Stimulated activated memory B cell treated with anti-CD40 and anti-IgM and Interleukin-4, amounts not matched to agents 10 μg/mL and 1 μg/mL and 100 μg/mL, for 72 hours (primary cell): ENCODE data around the gene RPS6KA5.
"Not testable (repeated sequence)": the region's sequence is repeated elsewhere in the genome, so short reads cannot be mapped to it uniquely, and the experiment has no call there.

Experiments used
- ATAC-seq: fragments of 150-1000 bp; cut with Tn5 transposase; 2 replicates; pipeline ENCODE4 v1.10.0; 2021
- H3K27ac Mint-ChIP-seq: one replicate; pipeline ENCODE4 v1.8.0; 2022; ENCODE audit warnings: mild to moderate bottlenecking, mixed read lengths
- H3K27me3 Mint-ChIP-seq: one replicate; pipeline ENCODE4 v1.8.0; 2022; ENCODE audit warnings: mixed read lengths
- H3K36me3 Mint-ChIP-seq: one replicate; pipeline ENCODE4 v1.8.0; 2022; ENCODE audit warnings: mixed read lengths
- H3K4me1 Mint-ChIP-seq: one replicate; pipeline ENCODE4 v1.8.0; 2022; ENCODE audit warnings: mixed read lengths
- H3K4me3 Mint-ChIP-seq: one replicate; pipeline ENCODE4 v1.8.0; 2022; ENCODE audit warnings: mild to moderate bottlenecking, moderate library complexity, mixed read lengths
- H3K9me3 Mint-ChIP-seq: one replicate; pipeline ENCODE4 v1.8.0; 2022; ENCODE audit warnings: mixed read lengths

RPS6KA5 gene

DNA sequence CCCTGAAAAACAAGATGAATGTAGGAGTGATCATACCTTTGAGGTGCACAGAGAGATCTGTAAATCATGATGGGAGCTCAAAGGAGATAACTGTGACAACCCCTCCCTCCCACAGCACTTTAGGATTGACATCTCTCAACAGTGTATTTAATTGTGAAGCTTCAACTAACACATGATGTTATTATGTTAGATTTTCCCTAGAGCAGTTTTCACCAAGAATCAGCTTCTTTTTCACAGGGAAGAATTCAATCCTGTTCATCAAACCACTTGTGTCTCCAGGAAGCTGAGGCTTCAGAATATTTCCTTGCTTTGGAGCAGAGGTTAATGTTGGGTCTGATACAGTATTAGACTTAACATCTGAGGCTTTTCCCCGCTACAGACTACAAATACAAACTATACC is 11.8 kb downstream of the RPS6KA5 start:
- no peaks in the 10 kb centered on the region for H3K36me3 Mint-ChIP-seq
- peaks cover 58% of the 10 kb centered on the region for H3K4me1 Mint-ChIP-seq
- ATAC-seq, result no peak
- no peaks in the 10 kb centered on the region for H3K27me3 Mint-ChIP-seq
- peak overlapping the region; percentile 54 for H3K27ac Mint-ChIP-seq
- H3K9me3 Mint-ChIP-seq, result no peaks in the 10 kb centered on the region
- no peak overlapping the region for H3K4me3 Mint-ChIP-seq

DNA sequence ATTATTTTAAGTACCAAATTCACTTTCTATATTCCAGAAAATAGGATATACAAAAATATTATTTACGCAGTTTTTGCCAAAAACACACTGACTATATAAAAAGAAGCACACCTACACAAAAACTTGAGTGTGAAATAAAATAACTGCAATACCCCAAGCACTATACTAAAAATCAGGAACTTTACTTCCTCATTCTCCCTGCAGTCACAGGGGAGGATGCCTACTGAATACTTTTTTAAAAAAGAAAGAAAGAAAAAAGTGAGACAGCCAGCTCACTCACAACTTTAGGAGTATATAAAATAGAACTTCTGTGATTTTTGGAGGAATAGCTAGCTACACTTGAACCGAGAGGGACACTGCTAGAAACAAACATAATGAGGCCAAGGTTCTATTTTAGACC is 12.2 kb downstream of the RPS6KA5 start:
- ATAC-seq, result no peak
- Mint-ChIP-seq H3K4me1 (peaks cover 58% of the 10 kb centered on the region), H3K9me3 (no peaks in the 10 kb centered on the region), H3K27ac (peak overlapping the region; percentile 54), H3K27me3 (no peaks in the 10 kb centered on the region), H3K36me3 (no peaks in the 10 kb centered on the region), H3K4me3 (no peak overlapping the region)

DNA sequence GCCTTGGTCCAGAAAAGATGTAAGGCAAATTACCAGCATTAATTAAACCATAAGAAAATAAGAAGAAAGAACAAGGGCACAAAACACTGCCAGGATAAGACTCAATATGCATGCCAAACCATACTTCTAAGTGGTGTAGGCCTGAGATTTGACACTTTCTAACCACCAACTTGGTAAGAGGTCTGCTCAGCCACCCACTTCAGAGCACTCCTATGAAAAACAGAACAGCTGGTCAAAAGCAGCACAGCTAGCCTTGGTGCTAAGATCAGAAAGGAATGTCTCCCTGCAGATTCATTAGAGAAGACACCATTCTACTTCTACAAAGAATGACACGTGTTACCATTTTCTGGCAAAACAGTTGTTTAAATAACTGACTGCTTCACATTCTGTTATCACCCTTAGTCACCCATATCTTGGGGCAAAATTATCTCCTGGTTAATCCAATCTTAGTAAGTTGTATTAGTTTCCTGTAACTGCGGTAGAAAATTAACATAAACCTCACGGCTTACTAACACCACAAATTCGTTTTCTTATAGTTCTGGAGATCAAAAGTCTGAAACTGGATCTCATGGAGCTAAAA is 13.2 kb downstream of the RPS6KA5 start:
- H3K4me3 Mint-ChIP-seq, result no peak overlapping the region

DNA sequence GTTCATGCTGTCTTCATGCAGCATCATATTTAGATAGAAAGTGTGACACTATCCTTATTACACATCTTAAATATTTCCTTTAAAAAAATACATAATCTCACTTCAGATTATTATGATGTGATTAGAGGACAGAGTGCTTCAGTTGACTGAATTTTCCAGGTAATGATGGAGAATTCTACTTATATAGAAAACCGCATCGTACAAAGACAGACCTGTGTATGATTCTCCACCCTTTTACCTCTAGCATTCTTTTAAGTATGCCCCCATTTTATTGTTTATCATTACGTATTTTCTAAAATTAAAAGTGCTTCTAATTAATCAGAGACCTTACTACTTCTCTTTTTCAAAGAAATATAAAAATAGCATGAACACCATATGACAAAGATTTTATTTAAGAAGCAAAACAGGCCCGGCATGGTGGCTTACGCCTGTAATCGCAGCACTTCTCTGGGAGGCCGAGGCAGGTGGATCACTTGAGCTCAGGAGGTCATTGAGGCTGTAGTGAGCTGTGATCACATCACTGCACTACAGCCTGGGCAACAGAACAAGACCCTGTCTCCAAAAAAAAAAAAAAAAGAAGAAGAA is 13.9 kb downstream of the RPS6KA5 start:
- no peaks in the 10 kb centered on the region for H3K27me3 Mint-ChIP-seq
- H3K36me3 Mint-ChIP-seq, result no peaks in the 10 kb centered on the region
- no peak for ATAC-seq
- peak overlapping the region; percentile 54 for H3K27ac Mint-ChIP-seq
- H3K4me3 Mint-ChIP-seq, result no peak overlapping the region
- H3K4me1 Mint-ChIP-seq, result peaks cover 59% of the 10 kb centered on the region
- H3K9me3 Mint-ChIP-seq, result no peaks in the 10 kb centered on the region

More for the DNA sequence above, 13.2 kb downstream of the RPS6KA5 start:
- Mint-ChIP-seq H3K27ac (peak overlapping the region; percentile 54), H3K36me3 (no peaks in the 10 kb centered on the region), H3K4me1 (peaks cover 59% of the 10 kb centered on the region), H3K9me3 (no peaks in the 10 kb centered on the region), H3K27me3 (no peaks in the 10 kb centered on the region)
- ATAC-seq, result no peak

DNA sequence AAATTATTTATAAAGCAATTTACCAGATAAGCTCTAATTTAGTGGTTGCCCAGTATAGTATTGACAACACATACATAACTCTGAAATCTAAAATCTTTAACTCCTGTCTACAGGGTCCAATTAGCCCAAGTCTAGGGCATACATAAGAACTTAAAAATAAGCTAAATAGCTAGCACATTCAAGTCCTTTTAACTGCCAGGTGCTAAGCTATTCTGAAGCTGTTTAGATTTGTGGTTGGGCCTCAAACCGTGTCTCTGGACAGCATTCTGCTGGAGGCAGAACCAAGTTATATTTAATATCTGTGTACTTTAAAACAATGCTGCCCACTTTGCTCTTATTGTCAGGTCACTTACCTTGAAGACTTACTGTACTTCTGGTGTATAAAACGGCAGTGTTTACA is 19.0 kb downstream of the RPS6KA5 start:
- Mint-ChIP-seq H3K27ac (no peak overlapping the region), H3K27me3 (no peaks in the 10 kb centered on the region), H3K36me3 (peaks cover 6% of the 10 kb centered on the region), H3K4me3 (no peak overlapping the region), H3K4me1 (peaks cover 64% of the 10 kb centered on the region), H3K9me3 (no peaks in the 10 kb centered on the region)
- no peak for ATAC-seq

DNA sequence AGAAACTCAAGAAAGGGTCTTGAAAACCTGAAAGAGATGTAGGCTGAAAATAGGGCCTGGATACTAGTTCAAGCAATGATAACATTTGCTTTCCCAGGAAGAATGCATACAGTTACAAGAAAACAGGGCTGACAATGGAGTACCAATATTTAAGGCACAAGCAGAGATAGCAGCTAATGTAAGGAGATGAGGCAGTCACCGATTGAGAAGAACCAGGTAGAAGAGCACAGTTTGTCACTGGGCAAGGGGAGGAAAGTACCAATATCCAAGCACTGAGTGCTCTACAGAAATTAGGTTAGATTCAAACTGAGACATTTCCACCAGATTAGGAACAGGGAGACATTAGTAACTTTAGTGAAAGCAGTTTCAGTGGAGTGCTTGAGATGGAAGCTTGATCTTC is 19.9 kb downstream of the RPS6KA5 start:
- Mint-ChIP-seq H3K27me3 (no peaks in the 10 kb centered on the region), H3K27ac (peak overlapping the region; percentile 25), H3K9me3 (no peaks in the 10 kb centered on the region), H3K36me3 (peaks cover 6% of the 10 kb centered on the region), H3K4me1 (peaks cover 64% of the 10 kb centered on the region), H3K4me3 (no peak overlapping the region)
- ATAC-seq, result no peak

DNA sequence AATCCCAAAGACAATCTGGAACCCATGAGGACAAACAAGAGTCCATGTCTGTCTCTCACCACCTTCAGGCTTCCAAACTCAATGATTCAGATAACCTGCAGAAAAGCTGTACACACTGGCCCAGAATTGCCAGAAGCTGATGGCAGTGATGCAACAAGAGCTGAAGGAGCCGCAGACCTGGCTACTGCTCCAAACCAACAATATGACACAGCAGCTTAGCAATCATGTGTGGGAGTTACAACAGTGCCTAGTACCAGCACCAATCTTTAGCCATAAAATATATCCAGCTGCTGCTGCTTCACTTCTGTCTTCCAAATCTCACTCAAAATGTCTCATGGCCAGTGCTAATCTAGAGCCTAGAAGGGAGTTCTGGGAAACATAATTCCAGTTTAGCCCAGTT is 22.0 kb downstream of the RPS6KA5 start:
- no peak for ATAC-seq

DNA sequence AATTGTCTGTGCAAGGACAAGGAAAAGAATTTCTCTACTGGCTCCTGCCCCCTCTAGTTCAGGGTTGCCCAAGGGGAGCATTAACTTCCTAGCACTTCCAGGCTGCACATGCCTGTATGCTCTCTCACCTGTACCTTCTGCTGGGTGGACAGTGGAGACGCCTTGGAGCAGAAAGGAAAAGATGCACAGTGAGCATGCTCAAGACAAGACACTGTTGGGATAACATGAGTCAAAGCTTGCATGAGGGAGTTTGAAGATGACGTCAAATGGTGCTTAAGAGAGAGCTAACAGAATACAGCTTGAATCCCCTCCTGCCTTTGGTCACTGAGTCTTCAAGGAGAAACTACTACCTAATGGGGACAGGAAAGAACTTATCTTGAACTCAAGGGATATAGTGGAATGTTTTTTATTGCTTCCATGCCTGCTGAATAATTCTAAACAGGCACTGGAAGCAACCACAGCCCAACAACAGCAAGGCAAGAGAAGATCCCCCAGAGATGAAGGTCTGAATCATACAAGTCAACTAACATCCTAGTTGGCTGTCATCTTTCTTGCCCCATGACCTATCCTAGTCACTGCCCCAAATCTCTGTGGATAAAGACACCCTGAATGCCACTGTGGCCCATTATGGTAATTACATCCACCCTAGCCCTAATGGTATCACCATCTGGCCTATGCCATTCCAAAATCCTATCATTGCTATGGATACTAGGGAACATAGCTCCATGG is 23.5 kb downstream of the RPS6KA5 start:
- H3K36me3 Mint-ChIP-seq, result peaks cover 16% of the 10 kb centered on the region
- no peak for ATAC-seq
- H3K27ac Mint-ChIP-seq, result no peak overlapping the region

More for the DNA sequence above, 22.0 kb downstream of the RPS6KA5 start:
- Mint-ChIP-seq H3K4me1 (peaks cover 64% of the 10 kb centered on the region), H3K27me3 (no peaks in the 10 kb centered on the region), H3K27ac (no peak overlapping the region), H3K36me3 (peaks cover 6% of the 10 kb centered on the region), H3K4me3 (no peak overlapping the region), H3K9me3 (no peaks in the 10 kb centered on the region)

DNA sequence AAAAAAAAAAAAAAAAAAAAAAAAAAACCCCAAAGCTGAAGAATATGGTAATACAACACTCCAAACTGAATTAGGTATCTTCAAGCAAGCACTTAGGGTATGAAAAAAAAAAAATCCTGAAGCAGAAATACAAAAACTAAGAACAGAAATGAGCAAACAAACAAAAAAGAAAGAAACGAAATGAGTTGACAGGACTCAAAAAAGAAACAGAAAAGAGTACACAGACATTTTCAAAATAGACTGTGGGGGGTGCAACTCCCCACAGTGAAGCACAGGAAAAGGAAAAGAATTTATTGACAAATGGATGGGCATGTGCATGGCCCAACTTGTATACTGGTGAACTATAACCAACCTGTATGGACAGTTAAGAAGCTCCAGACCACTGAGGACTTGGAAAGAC is 24.6 kb downstream of the RPS6KA5 start:
- peaks cover 16% of the 10 kb centered on the region for H3K36me3 Mint-ChIP-seq
- no peaks in the 10 kb centered on the region for H3K9me3 Mint-ChIP-seq
- peak overlapping the region; percentile 69 for H3K27ac Mint-ChIP-seq
- H3K4me3 Mint-ChIP-seq, result no peak overlapping the region
- ATAC-seq, result no peak
- H3K4me1 Mint-ChIP-seq, result peaks cover 70% of the 10 kb centered on the region
- H3K27me3 Mint-ChIP-seq, result no peaks in the 10 kb centered on the region

More for the DNA sequence above, 23.5 kb downstream of the RPS6KA5 start:
- Mint-ChIP-seq H3K9me3 (no peaks in the 10 kb centered on the region), H3K4me3 (no peak overlapping the region), H3K27me3 (no peaks in the 10 kb centered on the region), H3K4me1 (peaks cover 63% of the 10 kb centered on the region)

DNA sequence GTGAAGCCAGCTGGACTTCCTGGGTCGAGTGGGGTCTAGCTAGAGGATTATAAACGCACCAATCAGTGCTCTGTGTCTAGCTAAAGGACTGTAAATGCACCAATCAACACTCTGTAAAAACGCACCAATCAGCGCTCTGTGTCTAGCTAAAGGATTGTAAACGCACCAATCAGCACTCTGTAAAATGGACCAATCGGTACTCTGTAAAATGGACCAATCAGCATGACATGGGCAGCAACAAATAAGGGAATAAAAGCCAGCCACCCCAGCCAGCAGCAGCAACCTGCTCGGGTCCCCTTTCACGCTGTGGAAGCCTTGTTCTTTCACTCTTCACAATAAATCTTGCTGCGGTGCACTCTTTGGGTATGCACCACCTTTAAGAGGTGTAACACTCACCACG is 26.1 kb downstream of the RPS6KA5 start:
- H3K36me3 Mint-ChIP-seq, result peaks cover 10% of the 10 kb centered on the region
- not testable (repeated sequence) for ATAC-seq, H3K9me3 Mint-ChIP-seq, H3K27ac Mint-ChIP-seq, H3K4me3 Mint-ChIP-seq, H3K27me3 Mint-ChIP-seq
- peaks cover 74% of the 10 kb centered on the region for H3K4me1 Mint-ChIP-seq

DNA sequence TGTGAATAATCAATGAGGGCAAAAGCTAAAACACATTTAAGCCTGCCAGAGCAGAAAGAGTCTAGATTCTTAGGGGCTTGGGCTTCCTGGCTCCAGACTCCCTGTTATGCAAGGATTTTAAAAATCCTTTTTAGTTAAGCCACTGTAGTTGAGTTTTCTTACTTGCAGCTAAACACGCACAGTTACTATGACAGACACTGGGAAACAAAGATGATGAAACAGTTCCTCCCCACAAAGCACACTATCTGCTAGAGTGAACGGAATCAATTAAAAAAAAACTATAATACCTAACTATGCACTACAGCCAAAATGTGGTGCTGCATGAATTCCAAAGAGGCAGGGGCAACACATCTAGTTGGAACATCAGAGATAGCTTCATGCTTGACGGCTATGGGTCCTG is 28.2 kb downstream of the RPS6KA5 start:
- no peak overlapping the region for H3K27ac Mint-ChIP-seq
- no peaks in the 10 kb centered on the region for H3K27me3 Mint-ChIP-seq
- peaks cover 62% of the 10 kb centered on the region for H3K4me1 Mint-ChIP-seq
- H3K4me3 Mint-ChIP-seq, result no peak overlapping the region
- ATAC-seq, result no peak
- no peaks in the 10 kb centered on the region for H3K9me3 Mint-ChIP-seq
- peaks cover 10% of the 10 kb centered on the region for H3K36me3 Mint-ChIP-seq

DNA sequence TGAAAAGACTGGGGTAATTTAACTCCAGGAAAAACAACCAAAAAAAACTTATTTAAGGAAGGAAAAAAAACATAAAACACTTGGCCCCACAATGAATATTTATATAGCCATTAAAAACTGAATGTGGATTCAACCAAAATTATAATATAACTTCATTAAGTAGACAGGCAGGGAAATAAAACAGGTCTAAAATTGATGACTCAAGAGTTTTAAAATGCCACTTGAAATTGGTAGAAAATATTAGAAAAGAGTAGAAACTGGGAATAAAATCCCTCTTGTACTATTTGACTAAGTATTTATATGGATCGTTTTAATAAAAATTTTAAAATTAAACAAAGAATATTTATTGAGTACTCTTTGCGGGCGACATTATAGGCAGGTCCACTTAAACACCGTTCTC is 28.8 kb downstream of the RPS6KA5 start:
- Mint-ChIP-seq H3K9me3 (no peaks in the 10 kb centered on the region), H3K4me1 (peaks cover 62% of the 10 kb centered on the region), H3K4me3 (no peak overlapping the region), H3K27ac (no peak overlapping the region), H3K27me3 (no peaks in the 10 kb centered on the region), H3K36me3 (peaks cover 14% of the 10 kb centered on the region)
- no peak for ATAC-seq

DNA sequence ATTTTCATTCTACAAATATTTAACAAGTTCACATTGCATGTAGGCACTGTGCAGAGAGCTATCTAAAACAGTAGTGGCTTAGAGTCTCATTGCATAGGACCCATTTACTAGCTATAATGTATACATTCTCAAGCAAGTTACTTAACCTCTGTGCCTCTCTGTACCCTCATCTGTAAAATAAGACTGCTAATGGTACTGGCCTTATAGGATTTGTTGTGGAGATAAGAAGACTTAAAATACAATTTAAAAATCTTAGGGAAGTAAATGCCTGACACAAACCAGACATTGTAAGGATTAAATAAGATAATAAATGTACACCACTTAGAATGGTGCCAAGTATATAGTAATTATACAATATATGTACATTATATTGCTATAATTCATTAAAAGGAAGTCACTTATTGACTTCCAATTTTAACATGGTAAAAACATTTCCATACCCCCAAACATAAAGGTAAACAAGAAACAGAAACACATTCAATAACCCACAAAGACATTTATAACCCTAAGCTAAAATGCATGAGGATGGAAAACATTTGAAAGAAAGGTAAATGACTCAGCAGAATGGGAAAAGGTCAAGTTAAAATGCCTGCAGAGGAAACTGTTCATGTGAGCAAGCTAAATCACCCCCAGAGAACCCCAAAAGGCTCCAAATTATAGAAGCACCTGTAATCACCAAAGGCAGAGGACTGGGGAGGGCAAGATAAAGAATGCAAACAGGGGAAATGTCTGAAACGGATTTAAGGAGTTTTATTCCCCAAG is 30.8 kb downstream of the RPS6KA5 start:
- H3K27ac Mint-ChIP-seq, result peak overlapping the region; percentile 53
- H3K4me3 Mint-ChIP-seq, result peak overlapping the region; percentile 32
- H3K27me3 Mint-ChIP-seq, result no peaks in the 10 kb centered on the region
- no peaks in the 10 kb centered on the region for H3K9me3 Mint-ChIP-seq
- peaks cover 49% of the 10 kb centered on the region for H3K4me1 Mint-ChIP-seq
- no peak for ATAC-seq
- H3K36me3 Mint-ChIP-seq, result peaks cover 19% of the 10 kb centered on the region

DNA sequence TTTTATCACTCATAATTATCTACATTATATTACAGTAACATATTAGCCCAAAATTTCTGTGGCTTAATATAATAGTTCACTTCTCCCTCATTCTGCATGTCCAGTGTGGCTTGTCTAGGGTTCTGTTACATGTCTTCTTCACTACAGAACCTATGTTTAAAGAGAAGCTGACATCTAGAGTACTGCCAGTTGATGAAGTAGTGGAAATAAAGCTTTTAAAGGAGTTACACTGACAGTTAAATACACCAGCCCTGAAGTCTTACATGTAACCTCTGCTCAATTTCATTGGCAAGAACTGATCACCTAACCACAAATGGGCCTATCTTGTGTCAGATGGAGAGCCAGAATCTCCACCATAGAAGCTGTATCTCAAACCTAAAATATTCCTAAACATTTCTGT is 32.9 kb downstream of the RPS6KA5 start:
- ATAC-seq, result no peak
- no peaks in the 10 kb centered on the region for H3K9me3 Mint-ChIP-seq
- no peak overlapping the region for H3K27ac Mint-ChIP-seq
- no peak overlapping the region for H3K4me3 Mint-ChIP-seq
- H3K36me3 Mint-ChIP-seq, result peaks cover 15% of the 10 kb centered on the region
- no peaks in the 10 kb centered on the region for H3K27me3 Mint-ChIP-seq
- H3K4me1 Mint-ChIP-seq, result peaks cover 53% of the 10 kb centered on the region

DNA sequence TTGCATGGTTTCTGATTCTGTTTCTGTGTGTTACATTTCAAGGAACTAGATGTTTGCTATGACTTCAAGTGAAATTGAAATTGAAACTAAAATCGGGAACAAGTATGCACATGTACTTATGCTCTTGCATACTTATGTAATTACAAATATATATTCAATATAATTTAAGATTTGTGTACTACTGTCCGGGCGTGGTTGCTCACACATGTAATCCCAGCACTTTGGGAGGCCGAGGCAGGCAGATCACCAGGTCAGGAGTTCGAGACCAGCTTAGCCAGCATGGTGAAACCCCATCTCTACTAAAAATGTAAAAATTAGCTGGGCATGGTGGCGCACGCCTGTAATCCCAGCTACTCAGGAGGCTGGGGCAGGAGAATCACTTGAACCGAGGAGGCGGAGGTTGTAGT is 37.8 kb downstream of the RPS6KA5 start:
- Mint-ChIP-seq H3K4me3 (peak overlapping the region; percentile 75), H3K4me1 (peaks cover 50% of the 10 kb centered on the region), H3K27ac (peak overlapping the region; percentile 84)
- H3K36me3 Mint-ChIP-seq, H3K27me3 Mint-ChIP-seq, H3K9me3 Mint-ChIP-seq: not testable (repeated sequence)
- ATAC-seq, result peak; percentile 89
